Measurements from ENCODE around the gene TTF2. TPM values are rescaled to one million over a fixed set of nuclear protein-coding genes. Genes with fewer than 3 reads are reported as not detected.

TTF2 gene
- total RNA-seq, 1 experiment from 2014 or later, result 26.5 TPM

DNA sequence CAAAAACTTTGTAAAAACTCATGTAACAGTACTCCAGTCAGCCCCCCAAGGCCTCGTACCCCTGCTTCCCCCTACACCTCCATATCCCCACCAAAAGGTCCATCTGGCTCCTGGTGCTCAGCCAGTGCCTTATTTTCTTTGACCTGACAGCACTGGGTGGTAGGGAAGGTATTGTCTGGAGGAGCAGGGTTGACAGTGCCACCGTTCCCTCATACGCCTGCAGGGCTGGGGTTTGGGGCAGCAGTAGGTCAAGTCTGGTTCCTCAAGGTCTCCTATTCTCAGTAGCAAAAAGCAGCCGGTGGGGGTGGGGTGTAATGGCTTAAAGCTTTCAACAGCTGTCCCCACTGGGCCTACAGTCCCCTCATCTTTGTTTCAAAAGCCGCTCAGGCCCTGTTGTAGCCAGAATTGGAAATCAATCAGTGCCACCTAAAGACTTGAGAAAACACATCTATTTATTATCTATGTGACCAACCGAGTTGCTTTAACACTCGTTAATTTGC is 25.3 kb upstream of the TTF2 start:
- DNase-seq, result no peak
- no peaks in the 10 kb centered on the region; the same call in 1 of the 2 replicates for H3K27me3 ChIP-seq
- H3K9me3 ChIP-seq, result no peaks in the 10 kb centered on the region
- H3K4me3 ChIP-seq, result no peak overlapping the region
- no peaks in the 10 kb centered on the region for H3K36me3 ChIP-seq

DNA sequence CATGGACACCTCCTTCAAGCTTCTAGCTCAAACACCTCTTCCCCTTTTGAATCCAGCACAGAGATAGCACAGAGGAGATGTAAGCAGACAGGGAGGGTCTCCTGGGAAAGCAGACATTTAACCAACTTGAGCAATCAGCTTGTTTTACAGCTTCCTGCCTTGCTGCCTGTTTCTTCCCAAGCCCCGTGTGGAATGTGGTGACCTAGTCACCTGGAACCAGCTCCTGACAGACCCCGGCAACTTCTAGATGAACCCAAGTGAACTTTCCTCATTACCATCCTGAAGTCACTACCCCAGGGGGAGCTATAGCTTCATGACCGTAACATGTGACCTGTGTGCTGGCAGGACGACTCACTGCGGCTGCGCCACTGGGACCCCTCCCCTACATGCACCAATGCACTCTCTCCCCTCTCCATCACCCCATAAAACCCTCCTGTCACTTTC is 24.1 kb upstream of the TTF2 start:
- Histone ChIP-seq H3K36me3 (no peaks in the 10 kb centered on the region), H3K4me3 (no peak overlapping the region), H3K9me3 (no peaks in the 10 kb centered on the region), H3K27me3 (no peaks in the 10 kb centered on the region; the same call in 1 of the 2 replicates)
- no peak for DNase-seq

DNA sequence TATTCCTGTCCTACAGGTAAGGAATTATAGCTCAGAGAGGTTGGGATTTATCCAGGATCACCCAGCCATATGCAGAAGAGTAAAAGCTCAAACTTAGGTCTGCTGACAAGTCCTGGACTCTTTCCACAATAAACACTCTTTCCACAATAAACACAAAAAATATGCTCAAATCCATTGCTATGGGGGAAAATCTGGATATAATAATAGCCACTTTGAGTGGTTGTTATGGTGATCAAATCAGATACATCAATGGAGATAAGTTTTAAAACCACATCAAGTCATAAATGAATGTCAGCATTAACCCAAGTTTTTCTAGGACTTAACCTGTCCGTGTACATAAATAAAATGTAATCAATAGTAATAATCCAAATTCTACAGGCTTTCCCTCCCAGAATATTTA is 22.3 kb upstream of the TTF2 start:
- no peaks in the 10 kb centered on the region for H3K36me3 ChIP-seq
- H3K4me3 ChIP-seq, result no peak overlapping the region
- H3K9me3 ChIP-seq, result no peaks in the 10 kb centered on the region
- no peaks in the 10 kb centered on the region; the same call in 1 of the 2 replicates for H3K27me3 ChIP-seq
- no peak for DNase-seq

DNA sequence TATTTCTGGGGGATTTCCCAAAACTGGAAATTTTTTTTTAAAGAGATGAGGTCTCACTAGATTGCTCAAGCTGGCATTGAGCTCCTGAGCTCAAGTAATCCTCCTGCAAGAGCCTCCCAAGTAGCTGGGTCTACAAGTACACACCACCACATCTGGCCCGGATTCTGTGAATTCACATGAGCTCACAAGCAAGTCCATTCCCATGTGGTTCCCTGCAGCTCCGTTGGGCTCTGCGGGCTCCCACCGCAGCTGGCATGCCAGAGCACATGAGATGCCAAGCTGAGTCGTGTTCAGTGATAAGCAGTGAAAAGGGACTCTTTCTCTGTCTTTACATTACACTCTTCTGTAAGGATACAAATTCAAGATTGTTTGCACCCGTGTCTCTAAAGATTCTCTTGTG is 21.9 kb upstream of the TTF2 start:
- peak; percentile 5 for DNase-seq
- Histone ChIP-seq H3K9me3 (no peaks in the 10 kb centered on the region), H3K36me3 (no peaks in the 10 kb centered on the region), H3K4me3 (no peak overlapping the region), H3K27me3 (peaks cover 3% of the 10 kb centered on the region; the same call in 1 of the 2 replicates)

DNA sequence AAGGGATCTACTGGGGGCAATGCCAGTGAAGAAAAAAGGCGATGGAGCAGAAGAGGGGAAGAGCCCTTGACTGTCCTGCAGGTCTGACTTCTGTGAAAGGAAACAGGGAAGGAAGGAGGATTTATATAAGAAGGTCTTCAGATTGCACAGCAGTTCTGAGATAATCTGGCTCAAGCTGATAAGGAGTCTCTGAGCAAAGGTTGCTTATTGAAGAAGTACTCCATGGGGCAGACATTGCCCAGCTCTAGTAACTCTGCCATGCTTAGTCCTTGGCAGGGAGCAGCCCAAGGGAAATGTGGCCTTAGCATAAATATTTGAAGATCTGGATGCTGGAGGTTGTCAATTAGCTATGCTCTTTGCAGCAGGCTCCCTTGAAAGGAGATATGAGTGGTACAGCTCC is 15.9 kb upstream of the TTF2 start:
- no peak for DNase-seq
- H3K27me3 ChIP-seq, result peaks cover 3% of the 10 kb centered on the region; the same call in 1 of the 2 replicates
- H3K4me3 ChIP-seq, result no peak overlapping the region

DNA sequence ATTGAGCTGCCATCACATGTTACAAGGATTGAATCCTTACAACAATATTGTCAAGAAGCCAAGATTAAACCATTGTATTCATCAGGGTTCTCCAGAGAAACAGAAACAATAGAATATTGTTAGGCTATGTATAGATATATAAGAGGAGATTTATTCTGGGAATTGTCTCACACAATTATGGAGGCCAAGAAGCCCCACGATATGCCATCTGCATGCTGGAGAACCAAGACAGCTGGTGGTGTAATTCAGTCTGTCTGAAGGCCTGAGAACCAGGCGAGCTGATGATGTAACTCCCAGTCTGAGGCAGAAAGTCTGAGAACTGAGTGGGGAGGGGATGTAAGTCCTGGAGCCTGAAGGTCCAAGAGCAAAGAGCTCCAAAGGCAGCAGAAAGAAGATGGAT is 14.5 kb upstream of the TTF2 start:
- DNase-seq, result no peak
- H3K4me3 ChIP-seq, result no peak overlapping the region
- H3K9me3 ChIP-seq, result no peaks in the 10 kb centered on the region
- H3K36me3 ChIP-seq, result no peaks in the 10 kb centered on the region
- peaks cover 3% of the 10 kb centered on the region; the same call in 1 of the 2 replicates for H3K27me3 ChIP-seq

More for the DNA sequence above, 15.9 kb upstream of the TTF2 start:
- Histone ChIP-seq H3K9me3 (no peaks in the 10 kb centered on the region), H3K36me3 (no peaks in the 10 kb centered on the region)

DNA sequence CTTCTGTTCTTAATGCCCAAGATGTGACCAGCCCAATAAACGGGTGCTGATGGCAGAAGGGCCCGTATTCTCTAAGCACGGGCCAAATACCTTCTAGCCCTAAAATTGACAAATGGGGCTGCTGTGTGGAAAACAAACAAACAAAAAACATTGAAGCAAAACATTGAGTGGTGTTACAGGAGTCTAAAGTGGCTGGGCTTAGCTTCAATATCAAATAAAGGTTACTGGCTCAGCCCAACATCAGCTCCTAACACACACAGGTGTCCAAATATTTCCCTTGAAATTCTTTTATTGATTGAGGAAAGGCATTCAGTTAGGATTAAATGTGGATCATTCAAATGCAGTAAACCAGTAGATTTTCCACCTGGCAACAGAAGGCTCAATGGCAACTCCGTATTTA is 13.3 kb upstream of the TTF2 start:
- DNase-seq, result no peak
- no peaks in the 10 kb centered on the region for H3K36me3 ChIP-seq
- H3K4me3 ChIP-seq, result no peak overlapping the region
- peaks cover 3% of the 10 kb centered on the region; the same call in 1 of the 2 replicates for H3K27me3 ChIP-seq
- H3K9me3 ChIP-seq, result no peaks in the 10 kb centered on the region

DNA sequence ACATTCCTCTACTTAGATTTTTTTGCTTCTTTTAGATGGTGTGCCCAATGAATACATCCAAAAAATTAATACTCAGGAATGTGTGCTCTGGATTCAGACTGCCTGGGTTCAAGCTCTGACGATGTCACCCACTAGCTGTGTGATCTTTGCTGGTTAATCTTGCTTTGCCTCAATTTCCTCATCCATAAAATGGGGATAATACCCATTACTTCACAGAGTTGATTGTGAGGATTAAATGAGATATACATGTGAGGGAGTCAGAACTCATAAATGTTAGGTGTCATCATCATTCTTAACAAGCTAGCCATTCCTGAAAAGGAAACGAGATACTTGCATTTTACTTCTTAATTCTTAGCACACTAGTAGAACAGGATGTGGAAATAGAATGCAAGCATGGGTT is 12.9 kb upstream of the TTF2 start:
- Histone ChIP-seq H3K36me3 (no peaks in the 10 kb centered on the region), H3K27me3 (peaks cover 3% of the 10 kb centered on the region; the same call in 1 of the 2 replicates), H3K9me3 (no peaks in the 10 kb centered on the region), H3K4me3 (no peak overlapping the region)
- no peak for DNase-seq

DNA sequence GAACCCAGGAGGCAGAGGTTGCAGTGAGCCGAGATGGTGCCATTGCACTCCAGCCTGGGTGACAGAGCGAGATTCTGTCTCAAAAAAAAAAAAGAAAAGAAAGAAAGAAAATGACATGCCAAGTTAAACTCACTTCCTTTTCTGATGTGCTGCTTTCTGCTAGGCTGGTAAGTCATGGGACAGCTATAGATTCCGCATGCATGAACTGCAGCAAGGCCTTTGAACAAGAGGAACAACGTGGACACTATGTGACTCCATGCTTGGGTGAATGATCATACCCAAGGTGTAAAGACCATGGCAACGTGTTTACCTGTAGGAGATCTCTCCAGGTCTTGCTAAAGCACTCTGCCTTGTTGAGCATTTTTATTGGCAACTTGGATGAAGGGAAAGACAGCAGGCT is 10.3 kb upstream of the TTF2 start:
- H3K9me3 ChIP-seq, result no peaks in the 10 kb centered on the region
- no peaks in the 10 kb centered on the region for H3K27me3 ChIP-seq
- H3K36me3 ChIP-seq, result no peaks in the 10 kb centered on the region
- no peak for DNase-seq
- H3K4me3 ChIP-seq, result no peak overlapping the region

DNA sequence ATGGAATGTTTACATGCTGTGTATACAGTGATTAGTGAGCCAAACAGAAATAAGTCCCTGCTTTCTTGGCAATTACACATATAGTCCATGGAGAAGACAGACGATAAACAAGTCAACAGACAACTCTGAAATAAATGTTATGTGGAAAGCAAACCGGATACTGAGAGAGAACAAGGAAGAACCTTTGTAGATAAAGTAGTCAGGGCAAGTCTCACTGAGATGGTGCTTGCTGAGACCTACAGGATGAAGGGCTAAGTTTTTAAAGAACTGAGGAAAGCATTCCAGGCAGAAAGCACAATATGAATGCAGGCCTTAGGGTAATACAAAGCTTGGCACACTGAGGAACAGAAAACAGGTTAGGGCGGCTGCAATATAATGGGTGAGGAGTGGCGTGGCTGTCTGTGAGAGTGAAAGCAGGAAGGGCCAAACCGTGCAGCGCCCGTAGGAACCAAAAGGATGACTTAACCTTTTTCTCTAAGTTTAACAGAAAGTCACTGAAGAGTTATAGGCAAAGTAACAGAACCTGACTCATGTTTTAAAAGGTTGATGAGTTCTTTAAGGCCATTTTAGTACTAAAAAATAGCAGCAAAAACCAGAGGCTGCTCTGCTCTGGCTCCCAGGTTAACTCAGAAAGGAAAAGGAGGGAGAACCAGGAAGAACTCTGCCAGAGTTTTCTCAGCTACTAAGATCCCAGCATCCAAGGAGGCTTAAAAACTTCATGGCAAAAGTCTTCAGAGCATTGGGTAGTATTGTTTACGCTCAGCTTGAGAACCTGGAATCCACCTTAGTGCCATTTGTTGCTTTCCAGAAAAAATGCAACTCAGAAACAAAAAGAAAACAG is 8.7 kb upstream of the TTF2 start:
- peak overlapping the region; percentile 3; the same call in 1 of the 2 replicates for H3K4me3 ChIP-seq
- DNase-seq, result no peak

DNA sequence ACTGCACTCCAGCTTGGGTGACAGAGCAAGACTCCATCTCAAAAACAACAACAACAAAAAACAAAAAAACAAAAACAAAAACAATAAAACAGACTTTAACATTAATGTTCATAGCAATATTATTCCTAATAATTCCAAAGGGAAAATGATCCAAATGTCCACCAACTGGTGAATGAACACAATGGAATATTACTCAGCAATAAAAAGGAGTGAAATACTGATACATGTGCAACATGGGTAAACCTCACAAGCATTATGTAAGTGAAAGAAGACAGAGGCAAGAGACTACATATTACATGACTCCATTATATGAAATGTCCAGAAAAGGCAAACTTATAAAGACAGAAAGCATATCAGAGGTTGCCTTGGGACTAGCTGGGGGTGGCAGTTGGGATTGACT is 6.1 kb upstream of the TTF2 start:
- Histone ChIP-seq H3K36me3 (no peaks in the 10 kb centered on the region), H3K9me3 (no peaks in the 10 kb centered on the region), H3K4me3 (no peak overlapping the region), H3K27me3 (no peaks in the 10 kb centered on the region)
- no peak for DNase-seq

More for the DNA sequence above, 8.7 kb upstream of the TTF2 start:
- Histone ChIP-seq H3K36me3 (no peaks in the 10 kb centered on the region), H3K27me3 (no peaks in the 10 kb centered on the region), H3K9me3 (no peaks in the 10 kb centered on the region)

DNA sequence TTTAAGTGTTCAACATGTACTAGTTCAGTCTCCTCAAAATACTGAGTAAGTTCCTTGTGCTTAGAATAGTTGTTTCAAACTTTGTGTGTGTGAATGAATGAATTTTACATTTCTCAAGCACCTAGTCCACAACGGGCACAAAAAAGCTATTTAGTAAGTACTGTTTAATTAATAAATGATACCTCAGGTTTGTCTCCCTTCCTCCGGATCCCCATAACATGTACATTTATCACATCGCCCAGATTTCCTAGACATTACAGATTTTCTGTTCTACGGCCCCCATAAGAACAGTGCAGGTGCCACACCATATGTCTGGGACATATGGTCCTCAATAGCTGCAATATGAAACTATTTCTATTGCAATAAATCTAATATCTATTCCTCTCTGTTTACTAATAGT is 1.3 kb upstream of the TTF2 start:
- Histone ChIP-seq H3K4me3 (peak overlapping the region; percentile 83), H3K36me3 (peaks cover 22% of the 10 kb centered on the region), H3K27me3 (no peaks in the 10 kb centered on the region), H3K9me3 (no peaks in the 10 kb centered on the region)
- DNase-seq, result no peak

DNA sequence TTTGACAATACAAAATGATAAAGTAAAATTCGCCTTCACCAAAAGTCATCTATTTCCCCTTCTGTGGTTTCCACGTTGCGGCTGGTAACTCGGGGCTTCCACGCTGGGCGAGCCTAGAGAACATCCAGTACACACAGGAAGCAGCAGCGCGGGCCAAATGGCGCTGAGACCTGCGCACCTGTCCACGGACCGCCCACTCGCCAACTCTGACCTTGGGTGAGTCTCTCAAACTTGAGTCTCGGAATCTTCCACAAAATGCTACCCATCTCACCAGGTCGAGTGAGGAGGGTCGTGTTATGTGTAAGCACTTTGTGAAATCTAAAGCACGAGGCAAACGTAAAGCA is 820 bp upstream of the TTF2 start:
- no peaks in the 10 kb centered on the region for H3K9me3 ChIP-seq
- H3K27me3 ChIP-seq, result no peaks in the 10 kb centered on the region
- DNase-seq, result peak; percentile 41
- peaks cover 22% of the 10 kb centered on the region for H3K36me3 ChIP-seq
- peak overlapping the region; percentile 83 for H3K4me3 ChIP-seq

DNA sequence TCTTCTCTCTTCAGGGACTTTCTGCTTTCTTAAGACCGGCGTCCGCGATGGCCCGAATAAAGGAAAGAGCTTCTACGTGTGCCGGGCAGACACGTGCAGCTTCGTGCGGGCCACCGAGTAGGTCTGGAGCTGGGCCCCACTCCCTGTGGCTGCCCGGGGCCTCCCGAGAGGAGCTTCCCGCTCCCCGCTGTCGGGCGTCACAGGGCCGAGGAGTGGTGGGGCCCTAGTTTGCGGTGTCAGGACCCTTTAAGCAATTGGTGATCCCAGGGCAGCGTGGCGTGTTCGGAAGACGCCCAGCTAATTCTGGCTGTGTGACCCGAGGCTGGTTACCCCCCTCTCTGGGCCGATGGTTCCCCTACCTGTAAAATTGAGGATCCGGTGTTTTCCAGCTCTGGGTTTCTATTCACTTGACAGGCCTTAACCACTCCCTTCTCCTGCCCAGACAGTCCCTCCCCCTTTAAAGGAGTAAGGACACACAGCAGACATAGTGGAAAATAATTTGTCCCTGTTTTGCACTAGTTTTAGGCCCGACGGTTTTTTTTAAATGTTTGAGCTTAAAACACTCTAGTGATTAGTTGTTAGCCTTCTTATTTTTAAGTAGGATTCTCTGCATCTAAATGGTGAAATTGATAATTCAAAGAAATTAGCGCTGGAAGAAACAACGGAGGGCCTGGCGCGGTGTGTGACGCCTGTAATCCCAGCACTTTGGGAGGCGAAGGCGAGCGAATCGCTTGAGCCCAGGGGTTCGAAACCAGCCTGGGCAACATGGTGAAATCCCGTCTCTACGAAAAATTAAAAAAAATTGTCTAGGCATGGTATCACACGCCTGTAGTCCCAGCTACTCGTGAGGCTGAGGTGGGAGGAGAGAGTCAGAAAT is 553 bp downstream of the TTF2 start:
- Histone ChIP-seq H3K4me3 (peak overlapping the region; percentile 83), H3K9me3 (no peaks in the 10 kb centered on the region), H3K27me3 (no peaks in the 10 kb centered on the region), H3K36me3 (peaks cover 29% of the 10 kb centered on the region)
- peak; percentile 44 for DNase-seq

DNA sequence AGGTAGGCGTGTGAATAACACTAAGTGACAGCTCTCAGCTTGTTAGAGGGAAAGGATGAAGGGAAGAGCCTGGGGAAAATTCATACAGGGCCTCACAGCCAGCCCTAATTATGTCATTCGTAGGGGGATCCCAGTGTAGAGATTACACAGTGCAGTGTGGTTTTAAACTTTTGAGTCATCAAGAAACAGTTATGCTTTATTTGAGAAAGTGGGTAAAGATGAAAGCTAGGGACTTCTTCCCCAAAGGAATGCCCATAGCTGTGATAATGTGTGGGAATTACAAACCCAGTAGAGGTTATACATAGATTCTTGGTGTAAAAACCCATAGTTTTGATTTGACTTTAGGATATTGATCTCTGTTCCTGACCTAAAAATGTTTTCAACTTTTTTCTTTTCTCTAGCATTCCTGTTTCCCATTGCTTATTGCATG is 1.9 kb downstream of the TTF2 start:
- Histone ChIP-seq H3K4me3 (no peak overlapping the region), H3K9me3 (no peaks in the 10 kb centered on the region)
- no peak for DNase-seq

DNA sequence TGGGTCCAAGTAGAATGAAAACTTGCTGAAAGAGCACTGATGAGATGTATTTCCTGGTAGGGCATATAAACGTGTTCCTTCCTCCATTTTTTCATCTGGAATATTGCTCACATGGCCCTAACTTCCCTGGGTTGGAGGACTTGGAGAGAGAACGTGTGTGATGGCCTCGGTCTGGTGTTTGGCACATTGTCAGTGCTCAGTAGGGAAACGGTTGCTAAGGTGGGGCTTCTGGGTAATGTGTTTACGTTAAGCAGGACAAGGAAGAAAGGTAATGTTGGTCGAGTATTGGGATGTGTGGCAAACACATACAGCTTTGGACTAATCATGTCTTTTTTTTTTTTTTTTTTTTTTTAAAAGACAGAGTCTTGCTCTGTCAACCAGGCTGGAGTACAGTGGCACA is 6.2 kb downstream of the TTF2 start:
- Histone ChIP-seq H3K4me3 (no peak overlapping the region), H3K27me3 (no peaks in the 10 kb centered on the region), H3K36me3 (peaks cover 46% of the 10 kb centered on the region), H3K9me3 (no peaks in the 10 kb centered on the region)
- no peak for DNase-seq

More for the DNA sequence above, 1.9 kb downstream of the TTF2 start:
- Histone ChIP-seq H3K36me3 (peaks cover 32% of the 10 kb centered on the region), H3K27me3 (no peaks in the 10 kb centered on the region)

Data from MG63 (cell line).